Loucy (cell line): ENCODE results near the gene PDE11A.

ENCODE experiments used
- CTCF ChIP-seq: fragments of 200-600 bp; sonication (generic); conservative IDR thresholded peaks from 2 replicates; pipeline ENCODE4 v1.5.1; 2014; ENCODE audit warnings: mild to moderate bottlenecking, antibody characterized with exemption, low read length
- EZH2phosphoT487 ChIP-seq: fragments of 200-600 bp; IDR thresholded peaks from 2 replicates; pipeline ENCODE4 v1.6.1; 2018; ENCODE audit warnings: antibody characterized with exemption, mild to moderate bottlenecking, moderate library complexity, borderline replicate concordance

- TF ChIP-seq CTCF (no peak), EZH2phosphoT487 (no peak)
Observed at GRCh38 chr2:177900082-177900481, 172.5 kb downstream of the PDE11A start.
